HG03521 (cell line): ENCODE measurements around the gene CHST8.
"Not testable (repeated sequence)": the region's sequence is repeated elsewhere in the genome, so short reads cannot be mapped to it uniquely, and the experiment has no call there.

ENCODE experiments used
- ATAC-seq: cut with Tn5 transposase; IDR thresholded peaks from one replicate; pipeline ENCODE4 v1.9.1; 2021; ENCODE audit warnings: mild to moderate bottlenecking, moderate library complexity; ENCODE audit not compliant: unreplicated experiment

Gene CHST8

GRCh38 chr19:33688171-33688992, 66.6 kb downstream of the CHST8 start:
- no peak for ATAC-seq

GRCh38 chr19:33689138-33689746, 67.5 kb downstream of the CHST8 start:
- ATAC-seq, result no peak

- no peak for ATAC-seq
Observed at GRCh38 chr19:33689868-33690267, 68.1 kb downstream of the CHST8 start.

- no peak for ATAC-seq
Observed at GRCh38 chr19:33690378-33691029, 68.8 kb downstream of the CHST8 start.

DNA sequence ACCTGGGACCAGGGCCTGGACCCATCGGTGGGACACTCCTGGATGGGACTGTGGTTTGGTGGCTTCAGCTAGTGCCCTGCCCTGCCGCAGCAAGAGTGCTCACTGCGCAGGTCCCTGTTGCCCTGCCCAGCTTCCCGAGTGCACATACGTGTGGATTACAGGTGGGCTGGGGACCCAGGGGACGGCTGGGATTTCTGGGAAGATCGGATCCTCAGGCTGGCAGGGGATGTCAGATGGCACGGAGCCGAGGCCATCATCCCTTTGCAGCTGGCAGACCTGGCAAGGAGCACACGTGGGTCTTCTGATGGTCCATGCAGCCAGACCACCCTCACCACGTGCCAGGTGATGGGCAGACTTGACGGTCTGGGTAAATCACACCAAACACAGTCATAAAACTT, 69.3 kb downstream of the CHST8 start:
- ATAC-seq, result no peak

DNA sequence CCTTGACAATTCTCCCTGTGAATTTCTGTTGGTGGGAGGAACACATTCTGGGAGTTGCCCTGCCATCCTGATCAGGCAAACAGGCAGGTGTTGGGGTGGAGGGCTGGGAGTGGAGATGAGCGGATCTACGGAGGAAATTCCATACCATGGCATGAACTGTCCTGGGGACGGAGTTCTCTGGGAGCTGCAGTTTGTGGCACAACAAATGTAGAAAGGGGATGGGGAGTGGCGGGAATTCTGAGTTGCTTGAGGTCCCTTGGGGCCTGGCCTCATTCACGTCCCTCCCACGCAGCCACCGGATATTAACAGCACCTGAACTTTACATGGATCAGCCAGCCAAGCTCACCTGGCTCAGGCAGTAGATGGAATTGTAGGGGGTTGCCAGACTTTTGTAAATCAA, 70.0 kb downstream of the CHST8 start:
- no peak for ATAC-seq

DNA sequence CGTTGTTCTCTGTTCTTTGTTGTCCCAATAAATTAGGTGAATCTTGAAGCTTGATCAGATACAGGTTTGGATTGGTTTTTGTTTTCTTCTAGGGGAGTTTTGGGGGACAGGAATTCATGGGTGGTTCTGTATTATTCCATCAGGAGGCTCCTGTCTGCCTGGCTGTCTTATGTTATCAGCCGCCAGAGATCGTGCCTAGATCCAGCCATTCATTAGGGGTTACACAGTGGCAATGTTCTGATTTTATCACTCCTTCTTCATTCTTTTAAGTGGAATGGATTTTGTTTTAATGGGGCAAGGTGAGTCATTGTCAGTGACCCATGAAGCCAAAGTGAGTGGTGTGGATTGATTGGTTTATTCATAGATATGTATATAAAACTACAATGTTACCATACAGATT, 71.9 kb downstream of the CHST8 start:
- no peak for ATAC-seq

GRCh38 chr19:33695547-33695946, 73.8 kb downstream of the CHST8 start:
- not testable (repeated sequence) for ATAC-seq

GRCh38 chr19:33697766-33698165, 76.0 kb downstream of the CHST8 start:
- no peak for ATAC-seq

DNA sequence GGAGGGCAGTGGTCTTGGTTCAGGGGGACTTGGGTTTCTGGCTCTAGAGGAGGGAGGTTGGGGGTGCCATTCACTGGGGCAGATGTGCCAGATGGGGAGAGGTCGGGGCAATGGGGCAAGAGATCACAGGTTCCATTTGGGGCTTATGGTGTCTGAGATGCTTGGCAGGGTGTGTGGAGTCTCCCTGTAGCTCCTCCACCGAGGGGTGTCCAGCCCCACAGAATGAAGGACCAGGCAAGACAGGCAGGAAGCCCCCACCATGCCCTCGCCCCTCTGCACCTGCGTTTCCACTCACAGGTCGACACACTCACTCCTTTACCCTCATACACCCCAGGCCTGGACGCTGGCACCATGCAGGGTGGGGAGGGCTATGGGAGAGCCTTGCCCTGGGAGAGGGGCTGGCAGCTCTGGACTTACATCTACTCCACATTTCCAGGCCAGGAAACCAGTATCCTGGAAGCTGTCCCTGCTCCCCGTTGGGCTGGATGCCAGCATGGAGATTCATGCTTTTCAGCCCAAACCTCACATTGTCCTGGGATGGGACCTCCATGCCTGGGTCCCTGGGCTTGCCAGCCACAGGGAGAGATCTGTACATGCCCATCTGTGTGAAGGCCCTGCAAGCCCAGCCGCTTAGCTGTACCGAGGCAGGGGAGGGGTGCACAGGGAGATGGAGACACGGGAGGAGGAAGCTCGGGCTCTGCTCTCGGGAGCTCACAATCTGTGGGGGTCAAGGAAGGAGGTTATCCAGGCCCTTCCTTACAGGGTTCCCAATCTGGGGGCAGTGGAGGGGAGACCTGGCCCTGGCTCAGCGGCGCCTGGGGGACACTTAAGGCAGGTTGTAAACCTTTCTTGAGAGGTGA, 77.1 kb downstream of the CHST8 start:
- no peak for ATAC-seq

DNA sequence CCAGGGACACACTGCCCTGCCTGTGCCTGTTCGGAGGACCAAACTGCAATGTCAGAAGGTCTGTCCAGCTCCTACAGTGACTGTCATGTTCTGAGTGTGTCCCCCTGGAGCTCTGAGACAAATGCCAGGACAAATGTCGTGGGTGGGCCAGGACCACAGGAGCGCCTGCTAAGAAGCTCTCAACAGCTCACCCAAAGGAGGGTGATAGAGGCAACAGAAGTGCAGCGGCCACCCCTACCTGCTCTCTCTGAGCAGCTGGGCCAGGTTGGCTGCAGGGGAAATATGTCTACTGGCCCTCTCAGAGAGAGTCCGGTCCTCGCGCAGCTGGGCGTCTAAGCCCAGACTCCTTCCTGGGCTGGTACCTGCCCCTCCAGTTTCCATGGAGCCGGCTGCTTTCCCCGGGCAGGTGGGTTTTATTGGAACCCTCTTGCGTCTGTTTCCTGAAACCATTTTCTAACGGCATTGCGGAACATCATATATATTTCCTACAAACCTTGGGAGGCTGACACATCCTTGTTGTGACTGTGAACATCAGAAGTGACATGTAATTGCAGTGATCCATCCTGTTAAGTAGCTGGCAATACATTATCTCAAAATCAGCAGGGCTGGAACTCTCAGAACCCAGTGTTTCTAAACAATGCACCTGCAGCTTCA, 78.1 kb downstream of the CHST8 start:
- ATAC-seq, result no peak

- no peak for ATAC-seq
Observed at GRCh38 chr19:33700408-33701013, 78.8 kb downstream of the CHST8 start.

DNA sequence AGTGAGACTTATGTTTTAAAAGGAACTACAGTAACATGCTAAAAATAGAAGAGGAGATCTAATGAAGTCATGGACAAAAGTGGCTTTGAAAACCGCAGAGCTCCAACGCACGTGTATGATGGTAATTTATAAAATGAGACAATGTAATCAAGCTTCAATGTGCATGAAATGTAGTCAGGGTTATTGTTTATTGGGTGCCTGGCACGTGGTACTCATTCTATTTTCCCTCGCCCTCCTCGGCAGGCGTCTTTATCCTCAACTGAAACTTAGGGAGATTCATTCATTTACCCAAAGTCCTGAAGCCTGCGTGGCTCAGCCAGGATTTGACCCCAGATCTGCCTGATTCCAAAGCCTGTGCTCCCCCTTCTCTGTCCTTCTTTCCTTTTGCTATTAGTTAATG, 79.8 kb downstream of the CHST8 start:
- no peak for ATAC-seq

DNA sequence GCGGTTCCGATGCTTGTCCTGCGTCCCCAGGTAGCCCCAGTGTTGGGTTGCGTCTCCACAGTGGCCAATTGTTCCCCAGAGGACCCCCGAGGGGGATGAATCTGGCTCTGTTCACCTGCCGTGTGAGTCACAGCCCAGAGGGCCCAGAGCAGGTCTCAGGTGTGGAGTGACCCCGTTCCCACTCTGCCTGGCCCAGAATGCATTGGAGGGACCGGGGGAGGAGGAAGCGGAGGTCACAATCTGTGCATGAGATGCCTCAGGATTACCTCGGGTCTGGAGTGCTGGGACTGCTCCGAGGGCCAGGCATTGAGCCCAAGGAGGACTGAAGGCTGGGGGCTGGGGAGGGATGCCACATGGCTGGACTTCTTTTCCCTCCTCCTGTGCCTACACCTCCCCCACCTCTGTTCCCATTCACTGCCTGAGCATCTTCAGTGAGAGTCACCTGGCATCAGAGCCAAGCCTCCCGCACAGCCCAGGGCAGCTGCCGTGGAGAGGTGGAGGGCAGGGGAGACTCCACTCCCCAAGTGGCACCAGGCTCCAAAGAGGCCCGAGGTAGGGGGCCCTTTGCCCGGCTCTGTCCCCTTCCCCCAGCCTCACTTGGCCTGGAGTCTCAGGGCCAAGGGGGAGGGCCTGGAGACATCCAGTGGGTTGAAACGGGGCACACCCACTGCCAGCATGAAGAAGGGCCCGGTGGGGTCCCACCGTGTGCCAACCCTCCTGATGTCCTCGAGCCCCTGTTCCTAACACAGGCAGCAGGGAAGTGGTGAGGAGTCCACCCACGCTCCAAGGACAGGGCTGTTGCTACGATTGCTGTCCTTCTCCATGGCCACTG, 81.1 kb downstream of the CHST8 start:
- no peak for ATAC-seq

GRCh38 chr19:33703438-33703750, 81.6 kb downstream of the CHST8 start:
- ATAC-seq, result no peak

GRCh38 chr19:33703821-33704220, 82.1 kb downstream of the CHST8 start:
- no peak for ATAC-seq

GRCh38 chr19:33704271-33704670, 82.5 kb downstream of the CHST8 start:
- ATAC-seq, result no peak

- no peak for ATAC-seq
Observed at GRCh38 chr19:33705090-33705847, 83.5 kb downstream of the CHST8 start.

GRCh38 chr19:33705860-33706259, 84.1 kb downstream of the CHST8 start:
- ATAC-seq, result no peak
